ENCODE results near the gene RNF157.

The RNF157 gene

DNA sequence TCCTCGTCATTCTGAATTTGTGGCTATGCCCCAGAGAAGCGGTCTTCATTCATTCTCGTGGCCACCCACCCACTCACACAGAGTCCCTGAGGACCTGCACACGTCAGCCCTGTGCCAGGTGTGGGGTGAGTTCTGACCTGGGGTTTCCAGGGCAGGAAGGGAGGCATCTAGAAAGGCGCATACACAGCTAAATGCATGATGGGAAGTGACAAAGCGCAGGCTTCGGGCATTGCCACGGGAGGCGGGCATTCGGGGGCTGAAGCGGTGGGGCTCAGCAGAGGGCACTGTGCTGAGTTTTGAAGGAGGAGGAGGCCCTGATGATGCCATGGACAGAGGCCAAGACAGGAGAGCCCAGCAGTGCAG lies 35.8 kb upstream of the RNF157 start:
- Histone ChIP-seq H4K20me1 (ENCODE audit: insufficient read depth) (no peaks in the 10 kb centered on the region), H3K9ac (no peak overlapping the region), H3K4me3 (IDR thresholded peaks at IDR 0.05; ENCODE audit: insufficient read depth, low read depth, low read length) (no peak overlapping the region), H3K4me2 (no peak overlapping the region), H3K27me3 (ENCODE audit: insufficient read depth, low read depth) (no peaks in the 10 kb centered on the region), H3K79me2 (ENCODE audit: insufficient read depth, low read depth) (0 out of 2 replicates have a peak, but pooled peaks cover 3% of the 10 kb centered on the region), H3K4me1 (ENCODE audit: low read depth, poor library complexity, severe bottlenecking) (peaks cover 19% of the 10 kb centered on the region), H2AFZ (ENCODE audit: low read depth) (no peak overlapping the region), H3K36me3 (ENCODE audit: insufficient read depth) (no peaks in the 10 kb centered on the region), H3K27ac (no peak overlapping the region)
- TF ChIP-seq, protein P1, sequence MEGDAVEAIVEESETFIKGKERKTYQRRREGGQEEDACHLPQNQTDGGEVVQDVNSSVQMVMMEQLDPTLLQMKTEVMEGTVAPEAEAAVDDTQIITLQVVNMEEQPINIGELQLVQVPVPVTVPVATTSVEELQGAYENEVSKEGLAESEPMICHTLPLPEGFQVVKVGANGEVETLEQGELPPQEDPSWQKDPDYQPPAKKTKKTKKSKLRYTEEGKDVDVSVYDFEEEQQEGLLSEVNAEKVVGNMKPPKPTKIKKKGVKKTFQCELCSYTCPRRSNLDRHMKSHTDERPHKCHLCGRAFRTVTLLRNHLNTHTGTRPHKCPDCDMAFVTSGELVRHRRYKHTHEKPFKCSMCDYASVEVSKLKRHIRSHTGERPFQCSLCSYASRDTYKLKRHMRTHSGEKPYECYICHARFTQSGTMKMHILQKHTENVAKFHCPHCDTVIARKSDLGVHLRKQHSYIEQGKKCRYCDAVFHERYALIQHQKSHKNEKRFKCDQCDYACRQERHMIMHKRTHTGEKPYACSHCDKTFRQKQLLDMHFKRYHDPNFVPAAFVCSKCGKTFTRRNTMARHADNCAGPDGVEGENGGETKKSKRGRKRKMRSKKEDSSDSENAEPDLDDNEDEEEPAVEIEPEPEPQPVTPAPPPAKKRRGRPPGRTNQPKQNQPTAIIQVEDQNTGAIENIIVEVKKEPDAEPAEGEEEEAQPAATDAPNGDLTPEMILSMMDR (conservative IDR thresholded peaks at IDR 0.05; ENCODE audit: low read depth, low read length) = no peak

DNA sequence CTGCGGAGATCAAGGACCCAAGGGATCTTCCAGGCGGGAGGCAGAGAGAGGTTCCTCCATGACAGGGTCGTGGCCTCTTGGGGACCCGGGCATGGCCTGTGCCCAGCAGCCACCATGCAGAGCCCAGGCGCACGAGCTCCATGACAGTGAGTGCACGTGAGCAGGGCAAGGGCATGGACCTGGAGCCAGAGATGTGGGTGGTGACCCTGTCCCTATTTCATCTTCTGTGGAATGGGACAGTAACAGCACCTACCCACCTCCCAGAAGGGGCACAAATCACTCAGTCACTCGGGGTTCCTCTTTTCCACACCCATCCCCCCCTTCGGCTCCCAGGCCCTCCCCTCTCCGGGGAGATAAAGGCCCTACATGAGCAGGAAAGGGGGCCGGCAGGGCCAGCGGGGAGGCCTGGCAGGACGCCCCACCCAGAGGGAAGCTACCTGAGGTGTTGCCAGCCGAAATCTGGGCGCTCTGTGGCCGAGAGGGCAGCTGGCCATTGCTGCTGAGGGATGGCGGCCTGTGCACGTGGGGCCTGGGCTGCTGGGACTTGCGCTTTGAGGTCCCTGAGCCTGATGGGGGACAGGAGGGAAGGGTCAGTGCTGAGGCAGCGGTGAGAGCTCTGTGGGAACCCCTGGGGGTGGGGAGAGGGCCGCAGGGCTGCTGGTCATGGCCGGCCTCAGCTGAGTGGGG lies 35.2 kb upstream of the RNF157 start:
- H3K27me3 ChIP-seq (ENCODE audit: insufficient read depth, low read depth) = no peaks in the 10 kb centered on the region
- H2AFZ ChIP-seq (ENCODE audit: low read depth) = no peak overlapping the region
- TF ChIP-seq, protein P1 (conservative IDR thresholded peaks at IDR 0.05; ENCODE audit: low read depth, low read length) = no peak
- no peak overlapping the region for H3K9ac ChIP-seq
- H3K36me3 ChIP-seq (ENCODE audit: insufficient read depth) = no peaks in the 10 kb centered on the region
- no peaks in the 10 kb centered on the region for H4K20me1 ChIP-seq (ENCODE audit: insufficient read depth)
- H3K27ac ChIP-seq = no peak overlapping the region
- peaks cover 24% of the 10 kb centered on the region for H3K4me1 ChIP-seq (ENCODE audit: low read depth, poor library complexity, severe bottlenecking)
- H3K4me3 ChIP-seq (IDR thresholded peaks at IDR 0.05; ENCODE audit: insufficient read depth, low read depth, low read length) = no peak overlapping the region
- H3K79me2 ChIP-seq (ENCODE audit: insufficient read depth, low read depth) = 0 out of 2 replicates have a peak, but pooled peaks cover 5% of the 10 kb centered on the region
- no peak overlapping the region for H3K4me2 ChIP-seq

DNA sequence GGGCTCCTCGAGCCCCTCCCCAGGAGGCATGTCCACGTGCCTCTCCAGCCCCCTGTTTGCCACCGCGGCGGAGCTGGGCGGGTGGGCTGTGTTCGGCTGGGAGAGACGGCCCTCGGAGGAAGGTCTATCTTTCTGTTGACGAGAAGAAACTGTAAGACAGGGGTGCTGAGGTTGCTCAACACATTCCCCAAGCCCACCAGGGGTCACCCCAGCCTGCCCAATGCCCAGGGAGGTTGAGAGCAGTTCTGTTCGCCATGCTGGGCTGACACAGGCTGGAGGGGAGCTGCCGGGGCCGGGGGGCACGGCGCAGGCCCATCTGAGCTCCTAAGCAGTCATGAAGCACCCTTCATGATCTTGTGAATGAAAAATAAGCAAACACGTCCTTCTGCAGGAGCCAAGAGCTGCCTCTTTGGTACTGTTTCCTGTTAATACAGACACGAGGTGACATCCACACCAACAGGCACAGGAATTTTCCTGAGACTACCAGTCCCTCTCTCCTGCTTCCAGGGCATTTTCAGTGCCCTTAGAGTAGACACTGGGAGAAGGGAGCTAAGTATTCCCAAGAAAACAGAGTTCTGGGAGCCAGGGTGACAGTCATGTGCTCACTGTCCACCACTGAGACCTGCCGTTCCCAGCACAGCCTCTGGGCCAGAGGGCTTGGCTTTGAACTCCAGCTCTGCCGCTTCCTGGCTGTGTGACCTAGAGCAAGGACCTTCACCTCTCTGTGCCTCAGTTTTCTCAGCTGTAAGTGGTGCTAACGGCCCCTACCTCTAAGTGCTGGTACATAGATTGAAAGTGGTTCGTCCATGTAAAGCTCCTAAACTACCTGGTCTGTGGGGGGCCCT lies 34.0 kb upstream of the RNF157 start:
- Histone ChIP-seq H3K27me3 (ENCODE audit: insufficient read depth, low read depth) (no peaks in the 10 kb centered on the region), H3K79me2 (ENCODE audit: insufficient read depth, low read depth) (peaks cover 13% of the 10 kb centered on the region; the same call in 1 of the 2 replicates), H4K20me1 (ENCODE audit: insufficient read depth) (0 out of 2 replicates have a peak, but pooled peaks cover 2% of the 10 kb centered on the region), H3K27ac (no peak overlapping the region), H2AFZ (ENCODE audit: low read depth) (no peak overlapping the region), H3K4me3 (IDR thresholded peaks at IDR 0.05; ENCODE audit: insufficient read depth, low read depth, low read length) (no peak overlapping the region), H3K9ac (no peak overlapping the region), H3K4me1 (ENCODE audit: low read depth, poor library complexity, severe bottlenecking) (peaks cover 33% of the 10 kb centered on the region), H3K4me2 (no peak overlapping the region), H3K36me3 (ENCODE audit: insufficient read depth) (no peaks in the 10 kb centered on the region)
- TF ChIP-seq, protein P1 (conservative IDR thresholded peaks at IDR 0.05; ENCODE audit: low read depth, low read length) = no peak

DNA sequence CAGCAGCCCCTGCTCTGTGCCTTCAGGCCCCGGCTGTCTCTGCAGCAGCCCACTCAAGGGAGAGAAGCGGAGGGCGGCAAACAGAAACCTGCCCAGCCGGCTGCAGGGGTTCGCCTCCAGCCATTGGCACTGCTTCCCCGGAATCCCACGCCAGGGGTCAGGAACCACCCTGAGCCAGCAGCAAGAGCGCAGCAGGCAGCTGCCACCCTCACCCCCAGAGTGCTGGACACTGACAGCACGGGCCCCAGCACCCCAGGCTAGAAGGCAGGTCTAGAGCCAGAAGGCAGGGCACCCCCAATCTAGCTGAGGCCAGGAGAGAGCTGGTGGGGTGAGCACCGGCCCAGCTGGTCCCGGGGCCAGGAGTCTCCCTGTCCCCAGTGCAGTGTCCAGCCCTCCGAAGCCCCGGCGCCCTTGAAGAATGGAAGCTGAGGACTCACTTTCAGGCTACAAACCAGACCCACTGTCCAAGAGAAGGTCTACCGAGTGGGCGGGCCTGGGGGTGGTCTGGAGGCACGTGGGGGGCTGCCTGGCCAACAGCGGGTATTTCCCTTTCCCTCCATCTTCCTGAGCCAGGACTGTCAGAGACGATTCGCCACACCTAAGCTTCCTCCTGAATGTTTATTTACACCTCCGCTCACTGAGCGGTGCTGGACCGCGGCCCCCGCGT lies 33.3 kb upstream of the RNF157 start:
- Histone ChIP-seq H3K79me2 (ENCODE audit: insufficient read depth, low read depth) (peaks cover 20% of the 10 kb centered on the region), H3K9ac (no peak overlapping the region), H2AFZ (ENCODE audit: low read depth) (no peak overlapping the region), H4K20me1 (ENCODE audit: insufficient read depth) (0 out of 2 replicates have a peak, but pooled peaks cover 5% of the 10 kb centered on the region), H3K4me2 (no peak overlapping the region), H3K27me3 (ENCODE audit: insufficient read depth, low read depth) (no peaks in the 10 kb centered on the region), H3K36me3 (ENCODE audit: insufficient read depth) (no peaks in the 10 kb centered on the region), H3K27ac (no peak overlapping the region; the same call in 1 of the 2 replicates), H3K4me1 (ENCODE audit: low read depth, poor library complexity, severe bottlenecking) (peaks cover 38% of the 10 kb centered on the region), H3K4me3 (IDR thresholded peaks at IDR 0.05; ENCODE audit: insufficient read depth, low read depth, low read length) (no peak overlapping the region)
- TF ChIP-seq, protein P1 (conservative IDR thresholded peaks at IDR 0.05; ENCODE audit: low read depth, low read length) = no peak

Data from KMS-11 (cell line).